ENCODE measurements around the gene ARHGAP15. TPM values are rescaled to one million over a fixed set of nuclear protein-coding genes. Genes with fewer than 3 reads are reported as not detected.

The ARHGAP15 gene
- total RNA-seq, 1 experiment from 2014 or later, result not detected

- DNase-seq (ENCODE audit: low spot score), result no peak
Measured at GRCh38 chr2:143717053-143717452, 587.8 kb downstream of the ARHGAP15 start.

GRCh38 chr2:143717536-143718168 is 588.4 kb downstream of the ARHGAP15 start:
- DNase-seq (ENCODE audit: low spot score), result no peak

GRCh38 chr2:143718745-143719144 is 589.5 kb downstream of the ARHGAP15 start:
- DNase-seq (ENCODE audit: low spot score), result no peak

GRCh38 chr2:143719406-143719805 is 590.2 kb downstream of the ARHGAP15 start:
- peak; percentile 38 for DNase-seq (ENCODE audit: low spot score)

- no peak for DNase-seq (ENCODE audit: low spot score)
Measured at GRCh38 chr2:143720095-143720664, 591.0 kb downstream of the ARHGAP15 start.

GRCh38 chr2:143725400-143725799 is 596.2 kb downstream of the ARHGAP15 start:
- no peak for DNase-seq (ENCODE audit: low spot score)

GRCh38 chr2:143726151-143726845 is 597.1 kb downstream of the ARHGAP15 start:
- no peak for DNase-seq (ENCODE audit: low spot score)

GRCh38 chr2:143728498-143728897 is 599.3 kb downstream of the ARHGAP15 start:
- DNase-seq (ENCODE audit: low spot score), result no peak

GRCh38 chr2:143729296-143729814 is 600.1 kb downstream of the ARHGAP15 start:
- no peak for DNase-seq (ENCODE audit: low spot score)

GRCh38 chr2:143730155-143730952 is 601.1 kb downstream of the ARHGAP15 start:
- peak; percentile 37 for DNase-seq (ENCODE audit: low spot score)

- DNase-seq (ENCODE audit: low spot score), result no peak
Measured at GRCh38 chr2:143730953-143731260, 601.7 kb downstream of the ARHGAP15 start.

- peak; percentile 32 for DNase-seq (ENCODE audit: low spot score)
Measured at GRCh38 chr2:143732076-143732475, 602.9 kb downstream of the ARHGAP15 start.

GRCh38 chr2:143732871-143733270 is 603.7 kb downstream of the ARHGAP15 start:
- no peak for DNase-seq (ENCODE audit: low spot score)

GRCh38 chr2:143734507-143734906 is 605.3 kb downstream of the ARHGAP15 start:
- DNase-seq (ENCODE audit: low spot score), result no peak

- DNase-seq (ENCODE audit: low spot score), result no peak
Measured at GRCh38 chr2:143736904-143737303, 607.7 kb downstream of the ARHGAP15 start.

GRCh38 chr2:143740431-143740830 is 611.2 kb downstream of the ARHGAP15 start:
- no peak for DNase-seq (ENCODE audit: low spot score)

- no peak for DNase-seq (ENCODE audit: low spot score)
Measured at GRCh38 chr2:143741205-143741604, 612.0 kb downstream of the ARHGAP15 start.

- DNase-seq (ENCODE audit: low spot score), result no peak
Measured at GRCh38 chr2:143742581-143742980, 613.4 kb downstream of the ARHGAP15 start.

- DNase-seq (ENCODE audit: low spot score), result no peak
Measured at GRCh38 chr2:143744114-143744513, 614.9 kb downstream of the ARHGAP15 start.

- DNase-seq (ENCODE audit: low spot score), result no peak
Measured at GRCh38 chr2:143745060-143745459, 615.8 kb downstream of the ARHGAP15 start.

- no peak for DNase-seq (ENCODE audit: low spot score)
Measured at GRCh38 chr2:143754742-143755141, 625.5 kb downstream of the ARHGAP15 start.

GRCh38 chr2:143758629-143759330 is 629.6 kb downstream of the ARHGAP15 start:
- no peak for DNase-seq (ENCODE audit: low spot score)
